Sigmoid colon (tissue), 7 donors: ENCODE results near the gene FAM3D. TPM values are rescaled to one million over a fixed set of nuclear protein-coding genes. Genes with fewer than 3 reads are reported as not detected.
"Not testable (repeated sequence)": the region's sequence is repeated elsewhere in the genome, so short reads cannot be mapped to it uniquely, and the experiment has no call there.

ENCODE experiments used
- DNase-seq: peaks from one replicate; pipeline ENCODE4 v3.0.0-alpha.2; 2019
- H3K27ac ChIP-seq, 4 donors: fragments of 200-600 bp; sonication (generic); one replicate each; pipeline ENCODE4 v1.5.1; 2016 to 2019; ENCODE audit warnings: mild to moderate bottlenecking in 1 of 4
- H3K27me3 ChIP-seq, 3 donors: fragments of 200-600 bp; sonication (generic); one replicate each; pipeline ENCODE4 v1.5.1; 2019; ENCODE audit warnings: mild to moderate bottlenecking in 1 of 3
- H3K36me3 ChIP-seq, 4 donors: fragments of 200-600 bp; sonication (generic); one replicate each; pipeline ENCODE4 v1.5.1; 2016 to 2019
- H3K4me1 ChIP-seq, 4 donors: fragments of 200-600 bp; sonication (generic); one replicate each; pipeline ENCODE4 v1.5.1; 2017 to 2019
- H3K4me3 ChIP-seq, 4 donors: fragments of 200-600 bp; sonication (generic); one replicate each; pipeline ENCODE4 v1.5.1; 2017 to 2019; ENCODE audit warnings: mild to moderate bottlenecking in 2 of 4, moderate library complexity in 1 of 4
- H3K9me3 ChIP-seq, 4 donors: fragments of 200-600 bp in 3 of 4; sonication (generic) in 3 of 4; one replicate each; pipeline versions ENCODE4 v1.5.1 to v1.6.1; 2013 to 2019
- CTCF ChIP-seq, 4 experiments: fragments of 450-650 bp in 3 of 4; fragments of 200-600 bp in 1 of 4; IDR thresholded peaks; one replicate each; pipeline ENCODE4 v1.5.1; 2016 to 2019; ENCODE audit warnings: antibody characterized with exemption in 4 of 4, mild to moderate bottlenecking in 3 of 4, moderate library complexity in 2 of 4
- EP300 ChIP-seq, 4 donors: sonication (generic); formaldehyde crosslinking; IDR thresholded peaks; one replicate each; pipeline ENCODE4 v1.6.1; 2017; ENCODE audit warnings: antibody characterized with exemption in 4 of 4
- POLR2A ChIP-seq, 2 donors: fragments of 450-650 bp; IDR thresholded peaks; one replicate each; pipeline ENCODE4 v1.6.1; 2016; ENCODE audit warnings: antibody characterized with exemption in 2 of 2, mild to moderate bottlenecking in 2 of 2, moderate library complexity in 2 of 2
- POLR2AphosphoS5 ChIP-seq, 4 donors: sonication (generic); formaldehyde crosslinking; IDR thresholded peaks; one replicate each; pipeline ENCODE4 v1.6.1; 2017; ENCODE audit warnings: antibody characterized with exemption in 4 of 4
- WGBS, 2 donors: extraction: QIAGEN DNeasy Blood & Tissue Kit; methylation state at CpG; one replicate each; pipeline ENCODE4 v1.1.7; 2013; 5-methylcytosine and 5-hydroxymethylcytosine counted together
- intact Hi-C: fragments of 100-400 bp; cut with DNase I; formaldehyde crosslinking; loops from one replicate; pipeline ENCODE4 v1.15.1; 2023
- polyA plus RNA-seq, 3 donors: library from polyadenylated mRNA; stranded (reverse); fragments of 200-250 nt; gene quantifications; one replicate each; pipeline ENCODE4 v1.2.3, GENCODE V29; 2013
- total RNA-seq, 4 donors: library from RNA; depleted of rRNA; stranded (reverse); fragments of >200 nt; gene quantifications; one replicate each; pipeline ENCODE4 v1.1.0, GENCODE V29; 2016
- donor health status: healthy with polysubstance abuse.
- donor health status: Bipolar disorder and iron deficiency.
- donor health status: healthy.

The FAM3D gene
- total and polyA plus RNA-seq, 7 donors = 0.36 to 477 (median 215) TPM; not detected in 2

GRCh38 chr3:58707390-58707930 lies 40.9 kb upstream of the FAM3D start:
- Histone ChIP-seq H3K4me1 (no peaks in the 10 kb centered on the region), H3K4me3 (no peak overlapping the region), H3K36me3 (no peaks in the 10 kb centered on the region), H3K27me3 (no peaks in the 10 kb centered on the region), H3K9me3 (no peaks in the 10 kb centered on the region), H3K27ac (no peak overlapping the region)
- WGBS, 2 donors = 89 to 90% methylated on average over 3 of the region's 3 CpGs
- TF ChIP-seq CTCF (IDR thresholded peaks at IDR 0.05) (no peak), POLR2AphosphoS5 (IDR thresholded peaks at IDR 0.05) (no peak)
- intact Hi-C loops = no loop called here
- DNase-seq = no peak

DNA sequence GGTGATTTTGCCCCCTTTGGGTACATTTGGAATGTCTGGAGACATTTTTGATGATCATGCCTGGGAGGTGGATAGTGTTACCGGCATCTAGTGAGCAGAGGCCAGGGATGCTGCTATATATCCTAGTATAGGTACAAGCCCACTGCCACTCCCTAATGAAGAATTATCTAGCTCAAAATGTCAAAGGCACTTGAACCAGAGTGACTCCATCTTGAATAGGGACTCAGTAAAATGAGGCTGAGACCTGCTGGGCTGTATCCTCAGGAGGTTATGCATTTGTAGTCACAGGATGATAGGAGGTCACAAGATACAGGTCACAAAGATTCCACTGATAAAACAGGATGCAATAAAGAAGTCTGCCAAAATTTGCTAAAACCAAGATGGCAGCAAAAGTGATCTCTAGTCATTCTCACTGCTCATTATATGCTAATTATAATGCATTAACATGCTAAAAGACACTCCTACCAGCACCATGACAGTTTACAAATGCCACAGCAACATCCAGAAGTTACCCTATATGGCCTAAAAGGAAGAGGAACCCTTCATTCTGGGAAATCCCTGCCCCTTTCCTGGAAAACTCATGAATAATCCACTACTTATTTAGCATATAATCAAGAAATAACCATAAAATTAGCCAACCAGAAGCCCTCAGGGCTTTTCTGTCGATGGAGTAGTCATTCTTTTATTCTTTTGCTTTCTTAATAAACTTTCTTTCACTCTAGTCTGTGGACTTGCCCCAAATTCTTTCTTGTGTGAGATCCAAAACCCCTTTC lies 40.0 kb upstream of the FAM3D start:
- WGBS, 2 donors = 89 to 98% methylated on average over 2 of the region's 2 CpGs
- intact Hi-C loops = no loop called here
- no peaks in the 10 kb centered on the region for H3K9me3 ChIP-seq

GRCh38 chr3:58704745-58705144 lies 38.2 kb upstream of the FAM3D start:
- no peaks in the 10 kb centered on the region for H3K27me3 ChIP-seq
- H3K36me3 ChIP-seq = no peaks in the 10 kb centered on the region
- H3K9me3 ChIP-seq = no peaks in the 10 kb centered on the region
- TF ChIP-seq EP300 (IDR thresholded peaks at IDR 0.05) = no peak
- intact Hi-C loops = no loop called here
- no peak overlapping the region for H3K27ac ChIP-seq
- WGBS, 2 donors = 7 to 20% methylated on average over 2 of the region's 2 CpGs
- no peak for DNase-seq
- H3K4me3 ChIP-seq = no peak overlapping the region
- no peaks in the 10 kb centered on the region for H3K4me1 ChIP-seq

More for the DNA sequence above, 40.0 kb upstream of the FAM3D start:
- Histone ChIP-seq H3K4me1 (no peaks in the 10 kb centered on the region), H3K27me3 (no peaks in the 10 kb centered on the region), H3K36me3 (no peaks in the 10 kb centered on the region), H3K27ac (no peak overlapping the region), H3K4me3 (no peak overlapping the region)
- no peak for TF ChIP-seq POLR2AphosphoS5 (IDR thresholded peaks at IDR 0.05)
- TF ChIP-seq EP300 (IDR thresholded peaks at IDR 0.05) = no peak
- TF ChIP-seq CTCF (IDR thresholded peaks at IDR 0.05) = no peak
- no peak for TF ChIP-seq POLR2A (IDR thresholded peaks at IDR 0.05)
- DNase-seq = no peak

DNA sequence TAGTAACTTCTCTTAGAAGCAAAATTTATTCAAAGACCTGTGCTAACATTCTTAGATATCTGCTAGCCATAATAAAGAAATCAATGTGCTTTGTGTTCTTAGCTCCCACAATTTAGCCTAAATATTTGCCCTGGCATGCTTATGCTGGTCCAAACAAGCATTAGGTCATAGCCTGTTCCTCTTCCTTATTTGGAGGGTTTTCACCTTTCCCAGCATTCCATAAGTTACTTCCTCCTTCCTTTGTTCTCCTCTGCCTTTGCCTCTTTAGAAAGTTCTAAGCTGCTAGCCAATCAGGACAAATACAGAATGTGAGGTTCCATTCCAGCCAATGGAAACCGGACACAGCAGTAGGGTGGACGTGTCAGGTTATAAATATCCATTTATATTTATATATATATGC lies 37.7 kb upstream of the FAM3D start:
- H3K4me3 ChIP-seq, H3K9me3 ChIP-seq, intact Hi-C loops, H3K36me3 ChIP-seq, DNase-seq, H3K27ac ChIP-seq, H3K4me1 ChIP-seq, H3K27me3 ChIP-seq: not testable (repeated sequence)
- WGBS, 2 donors = 56 to 77% methylated on average over 2 of the region's 2 CpGs

GRCh38 chr3:58698246-58698645 lies 31.7 kb upstream of the FAM3D start:
- no peak overlapping the region for H3K4me3 ChIP-seq
- intact Hi-C loops = no loop called here
- no peak for DNase-seq
- H3K36me3 ChIP-seq = no peaks in the 10 kb centered on the region
- no peaks in the 10 kb centered on the region for H3K9me3 ChIP-seq
- TF ChIP-seq EP300 (IDR thresholded peaks at IDR 0.05) (no peak), POLR2AphosphoS5 (IDR thresholded peaks at IDR 0.05) (no peak), POLR2A (IDR thresholded peaks at IDR 0.05) (no peak), CTCF (IDR thresholded peaks at IDR 0.05) (no peak)
- no peak overlapping the region for H3K27ac ChIP-seq
- H3K4me1 ChIP-seq = no peaks in the 10 kb centered on the region
- no peaks in the 10 kb centered on the region for H3K27me3 ChIP-seq

- no peak overlapping the region for H3K4me3 ChIP-seq
- H3K27me3 ChIP-seq = no peaks in the 10 kb centered on the region
- TF ChIP-seq CTCF (IDR thresholded peaks at IDR 0.05) (no peak), POLR2AphosphoS5 (IDR thresholded peaks at IDR 0.05) (no peak), EP300 (IDR thresholded peaks at IDR 0.05) (no peak), POLR2A (IDR thresholded peaks at IDR 0.05) (no peak)
- no peak overlapping the region for H3K27ac ChIP-seq
- no peak for DNase-seq
- H3K36me3 ChIP-seq = no peaks in the 10 kb centered on the region
- H3K4me1 ChIP-seq = no peaks in the 10 kb centered on the region
- intact Hi-C loops = no loop called here
- H3K9me3 ChIP-seq = no peaks in the 10 kb centered on the region
Measured at GRCh38 chr3:58697561-58697960, 31.0 kb upstream of the FAM3D start.

- H3K9me3 ChIP-seq, H3K4me1 ChIP-seq, intact Hi-C loops, H3K27ac ChIP-seq, H3K36me3 ChIP-seq, H3K27me3 ChIP-seq, H3K4me3 ChIP-seq, DNase-seq: not testable (repeated sequence)
- 19 to 70% methylated on average over 3 of the region's 3 CpGs for whole genome bisulfite sequencing, 2 donors
Measured at GRCh38 chr3:58696813-58697212, 30.2 kb upstream of the FAM3D start.
